Keratinocyte (primary cell): ENCODE data around the gene APBB1IP. TPM values are rescaled to one million over a fixed set of nuclear protein-coding genes. Genes with fewer than 3 reads are reported as not detected.

Experiments
- DNase-seq: peaks from one replicate; pipeline ENCODE4 v3.0.0-alpha.2; 2011; ENCODE audit warnings: low read depth, missing footprints, low spot score
- FAIRE-seq: peaks from 2 replicates; lab custom pipeline; 2011; peaks lifted over from hg19 to GRCh38; lab: Jason Lieb, UNC
- H2AFZ ChIP-seq: 2 replicates; pipeline ENCODE4 v1.6.0; 2012; ENCODE audit warnings: low read length, control low read depth, inconsistent platforms; ENCODE audit not compliant: control insufficient read depth
- H3K27ac ChIP-seq: 2 replicates; pipeline ENCODE4 v1.5.1; 2011; ENCODE audit warnings: low read length; ENCODE audit not compliant: control insufficient read depth, insufficient read depth
- H3K27me3 ChIP-seq: 3 replicates; pipeline ENCODE4 v1.6.0; 2011; ENCODE audit warnings: low read length; ENCODE audit not compliant: control insufficient read depth, insufficient read depth; ENCODE audit errors: extremely low read depth
- H3K36me3 ChIP-seq, 2 experiments: 2 replicates in 1 of 2; 3 replicates in 1 of 2; pipeline ENCODE4 v1.5.1; 2011; ENCODE audit warnings: low read length in 2 of 2, mild to moderate bottlenecking in 1 of 2; ENCODE audit not compliant: control insufficient read depth in 2 of 2, insufficient read depth in 2 of 2; ENCODE audit errors: extremely low read depth in 1 of 2
- H3K4me1 ChIP-seq: 3 replicates; pipeline ENCODE4 v1.5.1; 2011; ENCODE audit warnings: low read length; ENCODE audit not compliant: control insufficient read depth, insufficient read depth; ENCODE audit errors: extremely low read depth
- H3K4me2 ChIP-seq: 3 replicates; pipeline ENCODE4 v1.6.0; 2011; ENCODE audit warnings: low read depth, low read length; ENCODE audit not compliant: control insufficient read depth, insufficient read depth; ENCODE audit errors: extremely low read depth
- H3K4me3 ChIP-seq, 3 experiments: fragments of 200-600 bp in 1 of 3; sonication (generic) in 1 of 3; 2 replicates in 2 of 3; 3 replicates in 1 of 3; pipeline ENCODE4 v1.5.1; 2011 to 2016; ENCODE audit warnings: low read length in 3 of 3, mild to moderate bottlenecking in 3 of 3, control low read depth in 2 of 3, inconsistent platforms in 1 of 3, low read depth in 1 of 3, mixed read lengths in 1 of 3, mixed run types in 1 of 3, moderate library complexity in 1 of 3; ENCODE audit not compliant: control insufficient read depth in 2 of 3, insufficient read depth in 2 of 3; ENCODE audit errors: extremely low read depth in 1 of 3
- H3K79me2 ChIP-seq: 2 replicates; pipeline ENCODE4 v1.6.0; 2012; ENCODE audit warnings: low read length; ENCODE audit not compliant: control insufficient read depth, insufficient read depth
- H3K9ac ChIP-seq: 3 replicates; pipeline ENCODE4 v1.6.0; 2011; ENCODE audit warnings: low read length; ENCODE audit not compliant: control insufficient read depth, insufficient read depth; ENCODE audit errors: extremely low read depth
- H3K9me1 ChIP-seq: 3 replicates; pipeline ENCODE4 v1.6.0; 2011; ENCODE audit warnings: low read length; ENCODE audit not compliant: control insufficient read depth, insufficient read depth; ENCODE audit errors: extremely low read depth
- H3K9me3 ChIP-seq: 2 replicates; pipeline ENCODE4 v1.5.1; 2012; ENCODE audit warnings: low read depth, low read length; ENCODE audit not compliant: control insufficient read depth
- H4K20me1 ChIP-seq: 3 replicates; pipeline ENCODE4 v1.6.0; 2011; ENCODE audit warnings: low read length; ENCODE audit not compliant: control insufficient read depth, insufficient read depth; ENCODE audit errors: extremely low read depth
- CTCF ChIP-seq, 3 experiments: IDR thresholded peaks in 1 of 3; conservative IDR thresholded peaks in 1 of 3; optimal IDR thresholded peaks in 1 of 3; 2 replicates in 2 of 3; 3 replicates in 1 of 3; pipeline versions ENCODE3 to v1.5.1; 2011; ENCODE audit warnings: low read length in 3 of 3, mild to moderate bottlenecking in 3 of 3, moderate library complexity in 2 of 3, control low read depth in 1 of 3, inconsistent platforms in 1 of 3; ENCODE audit not compliant: insufficient read depth in 2 of 3; ENCODE audit errors: extremely low read depth in 1 of 3
- EZH2 ChIP-seq: IDR thresholded peaks from one replicate; pipeline ENCODE4 v1.6.1; 2012; ENCODE audit warnings: inconsistent platforms, mild to moderate bottlenecking, low read length, moderate library complexity
- dilution Hi-C: fragments of 300-500 bp; cut with MboI; formaldehyde crosslinking; loops from one replicate; pipeline ENCODE4 v1.7.0; 2020; ENCODE audit warnings: low sequenced_read_pairs; ENCODE audit not compliant: extremely low pct_ligation_motif_present
- polyA plus RNA-seq, 5 experiments: library from polyadenylated mRNA; depleted of rRNA in 3 of 5; stranded (reverse) in 3 of 5; stranded (forward) in 1 of 5; unstranded in 1 of 5; fragments of >200 nt; gene quantifications; 1 replicate in 1 of 5; 2 replicates in 3 of 5; 3 replicates in 1 of 5; pipeline versions ENCODE4 v1.2.1 to v1.2.3, GENCODE V29; 2011 to 2012; ENCODE audit warnings: missing spikeins in 2 of 5, low read depth in 1 of 5, low replicate concordance in 1 of 5

APBB1IP gene
- polyA plus RNA-seq, 1 donor (not counting 4 experiments of a cell fraction or from before 2014, with no cell fraction given): not detected

GRCh38 chr10:26413375-26413774, 24.8 kb upstream of the APBB1IP start:
- Histone ChIP-seq H3K27me3 (no peaks in the 10 kb centered on the region), H3K9me1 (no peaks in the 10 kb centered on the region), H3K4me3 (no peak overlapping the region), H3K27ac (no peak overlapping the region), H4K20me1 (no peaks in the 10 kb centered on the region), H3K9me3 (no peaks in the 10 kb centered on the region), H3K79me2 (no peaks in the 10 kb centered on the region), H3K4me2 (no peak overlapping the region), H3K4me1 (no peaks in the 10 kb centered on the region), H3K36me3 (no peaks in the 10 kb centered on the region), H2AFZ (no peak overlapping the region), H3K9ac (no peak overlapping the region)
- TF ChIP-seq EZH2 (no peak), CTCF (optimal IDR thresholded peaks at IDR 0.05 in 1 of 3, IDR thresholded peaks at IDR 0.05 in 1 of 3, conservative IDR thresholded peaks at IDR 0.05 in 1 of 3; ENCODE audit: extremely low read depth in 1 of 3, insufficient read depth in 2 of 3, low read length in 3 of 3) (no peak)
- no peak for DNase-seq
- FAIRE-seq: no peak
- dilution Hi-C loops: no loop called here

- no peak overlapping the region for H3K4me2 ChIP-seq
Measured at GRCh38 chr10:26417136-26417535, 21.0 kb upstream of the APBB1IP start.

More at GRCh38 chr10:26417136-26417535, 21.0 kb upstream of the APBB1IP start:
- Histone ChIP-seq H3K9me1 (no peaks in the 10 kb centered on the region), H3K79me2 (no peaks in the 10 kb centered on the region), H3K36me3 (no peaks in the 10 kb centered on the region), H4K20me1 (no peaks in the 10 kb centered on the region), H3K4me3 (no peak overlapping the region), H3K27me3 (no peaks in the 10 kb centered on the region), H3K27ac (no peak overlapping the region), H3K9ac (no peak overlapping the region), H2AFZ (no peak overlapping the region), H3K9me3 (no peaks in the 10 kb centered on the region), H3K4me1 (no peaks in the 10 kb centered on the region)
- dilution Hi-C loops: no loop called here
- FAIRE-seq (no peak), DNase-seq (no peak)
- TF ChIP-seq EZH2 (no peak), CTCF (optimal IDR thresholded peaks at IDR 0.05 in 1 of 3, IDR thresholded peaks at IDR 0.05 in 1 of 3, conservative IDR thresholded peaks at IDR 0.05 in 1 of 3; ENCODE audit: extremely low read depth in 1 of 3, insufficient read depth in 2 of 3, low read length in 3 of 3) (no peak)
